Measurements from ENCODE around the gene AZU1. TPM values are rescaled to one million over a fixed set of nuclear protein-coding genes. Genes with fewer than 3 reads are reported as not detected.

AZU1 gene
- total RNA-seq, 1 donor from 2014 or later = 0.21 TPM

GRCh38 chr19:796692-797527 is 30.7 kb upstream of the AZU1 start, which contains the start of gene PTBP1:
PTBP1 (plus strand) TSS chr19:797452; CDS start chr19:797498, 46 bp downstream.
- TF ChIP-seq, protein P1, sequence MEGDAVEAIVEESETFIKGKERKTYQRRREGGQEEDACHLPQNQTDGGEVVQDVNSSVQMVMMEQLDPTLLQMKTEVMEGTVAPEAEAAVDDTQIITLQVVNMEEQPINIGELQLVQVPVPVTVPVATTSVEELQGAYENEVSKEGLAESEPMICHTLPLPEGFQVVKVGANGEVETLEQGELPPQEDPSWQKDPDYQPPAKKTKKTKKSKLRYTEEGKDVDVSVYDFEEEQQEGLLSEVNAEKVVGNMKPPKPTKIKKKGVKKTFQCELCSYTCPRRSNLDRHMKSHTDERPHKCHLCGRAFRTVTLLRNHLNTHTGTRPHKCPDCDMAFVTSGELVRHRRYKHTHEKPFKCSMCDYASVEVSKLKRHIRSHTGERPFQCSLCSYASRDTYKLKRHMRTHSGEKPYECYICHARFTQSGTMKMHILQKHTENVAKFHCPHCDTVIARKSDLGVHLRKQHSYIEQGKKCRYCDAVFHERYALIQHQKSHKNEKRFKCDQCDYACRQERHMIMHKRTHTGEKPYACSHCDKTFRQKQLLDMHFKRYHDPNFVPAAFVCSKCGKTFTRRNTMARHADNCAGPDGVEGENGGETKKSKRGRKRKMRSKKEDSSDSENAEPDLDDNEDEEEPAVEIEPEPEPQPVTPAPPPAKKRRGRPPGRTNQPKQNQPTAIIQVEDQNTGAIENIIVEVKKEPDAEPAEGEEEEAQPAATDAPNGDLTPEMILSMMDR (IDR thresholded peaks at IDR 0.05; ENCODE audit: unreplicated experiment) = peak; percentile 39
- Mint-ChIP-seq H3K4me3 (ENCODE audit: unreplicated experiment) (peak within 1 kb of the TSS; percentile 97), H3K36me3 (ENCODE audit: low read depth, unreplicated experiment) (peaks cover 21% of the 10 kb centered on the region), H3K27me3 (ENCODE audit: unreplicated experiment) (peaks cover 15% of the 10 kb centered on the region), H3K9me3 (ENCODE audit: unreplicated experiment) (no peaks in the 10 kb centered on the region), H3K27ac (ENCODE audit: unreplicated experiment) (peak within 1 kb of the TSS; percentile 98), H3K4me1 (ENCODE audit: unreplicated experiment) (peaks cover 26% of the 10 kb centered on the region)
- DNase-seq (ENCODE audit: low spot score) = peak; percentile 99

DNA sequence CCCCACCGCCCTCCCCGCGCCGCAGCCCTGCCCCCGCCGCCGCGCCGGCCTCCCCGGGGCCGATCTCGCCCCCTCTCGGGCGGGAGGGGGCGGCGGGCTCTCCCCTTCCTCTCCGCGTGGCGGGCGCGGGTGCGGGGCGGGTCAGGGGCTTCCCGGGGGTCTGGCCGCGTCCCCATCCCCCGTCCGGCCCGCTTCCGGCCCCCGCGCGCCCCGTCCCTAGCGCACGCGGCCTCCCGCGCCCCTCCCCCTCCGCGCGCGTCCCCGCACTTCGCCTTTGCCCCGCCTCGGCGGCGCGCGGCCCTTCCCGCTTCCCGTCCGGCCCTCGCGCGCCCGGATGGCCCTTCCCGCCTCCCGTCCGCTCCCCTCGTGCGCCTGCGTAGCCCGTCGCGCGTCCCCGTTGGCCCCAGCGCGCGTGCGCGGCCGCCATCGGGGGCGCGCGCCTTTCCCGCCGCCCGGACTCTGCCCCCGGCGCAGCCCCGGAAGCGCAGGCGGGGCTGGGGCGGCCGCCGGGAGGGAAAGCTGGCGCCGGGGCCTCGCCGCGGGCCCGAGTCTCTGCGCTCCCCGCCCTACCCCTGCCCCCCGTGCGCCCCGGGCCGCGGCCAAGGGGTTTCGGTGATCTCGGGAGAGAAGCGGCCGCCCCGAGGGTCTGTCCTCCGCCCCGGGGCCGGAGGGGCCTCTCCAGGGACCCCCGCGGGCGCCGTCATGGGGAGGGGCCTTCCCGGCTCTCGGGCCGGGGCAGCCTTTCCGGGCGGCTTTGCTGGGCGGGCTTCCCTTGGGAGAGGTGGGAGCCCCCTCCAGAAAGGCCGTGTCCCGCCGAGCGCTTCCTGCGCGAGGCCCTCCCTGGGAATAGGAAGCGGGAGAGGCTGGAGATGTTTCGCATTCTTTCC is 29.9 kb upstream of the AZU1 start:
- Mint-ChIP-seq H3K27me3 (ENCODE audit: unreplicated experiment) (peaks cover 21% of the 10 kb centered on the region), H3K4me3 (ENCODE audit: unreplicated experiment) (peak overlapping the region; percentile 97), H3K27ac (ENCODE audit: unreplicated experiment) (peak overlapping the region; percentile 98)

GRCh38 chr19:798415-799075 is 29.1 kb upstream of the AZU1 start:
- no peak for DNase-seq (ENCODE audit: low spot score)
- Mint-ChIP-seq H3K9me3 (ENCODE audit: unreplicated experiment) (no peaks in the 10 kb centered on the region), H3K27me3 (ENCODE audit: unreplicated experiment) (peaks cover 28% of the 10 kb centered on the region), H3K36me3 (ENCODE audit: low read depth, unreplicated experiment) (peaks cover 26% of the 10 kb centered on the region), H3K4me1 (ENCODE audit: unreplicated experiment) (peaks cover 32% of the 10 kb centered on the region), H3K27ac (ENCODE audit: unreplicated experiment) (peak overlapping the region; percentile 98), H3K4me3 (ENCODE audit: unreplicated experiment) (peak overlapping the region; percentile 98)
- TF ChIP-seq, protein P1 (IDR thresholded peaks at IDR 0.05; ENCODE audit: unreplicated experiment) = no peak

More for the DNA sequence above, 29.9 kb upstream of the AZU1 start:
- Mint-ChIP-seq H3K9me3 (ENCODE audit: unreplicated experiment) (no peaks in the 10 kb centered on the region), H3K4me1 (ENCODE audit: unreplicated experiment) (peaks cover 31% of the 10 kb centered on the region), H3K36me3 (ENCODE audit: low read depth, unreplicated experiment) (peaks cover 26% of the 10 kb centered on the region)
- DNase-seq (ENCODE audit: low spot score) = peak; percentile 88
- TF ChIP-seq, protein P1 (IDR thresholded peaks at IDR 0.05; ENCODE audit: unreplicated experiment) = no peak

DNA sequence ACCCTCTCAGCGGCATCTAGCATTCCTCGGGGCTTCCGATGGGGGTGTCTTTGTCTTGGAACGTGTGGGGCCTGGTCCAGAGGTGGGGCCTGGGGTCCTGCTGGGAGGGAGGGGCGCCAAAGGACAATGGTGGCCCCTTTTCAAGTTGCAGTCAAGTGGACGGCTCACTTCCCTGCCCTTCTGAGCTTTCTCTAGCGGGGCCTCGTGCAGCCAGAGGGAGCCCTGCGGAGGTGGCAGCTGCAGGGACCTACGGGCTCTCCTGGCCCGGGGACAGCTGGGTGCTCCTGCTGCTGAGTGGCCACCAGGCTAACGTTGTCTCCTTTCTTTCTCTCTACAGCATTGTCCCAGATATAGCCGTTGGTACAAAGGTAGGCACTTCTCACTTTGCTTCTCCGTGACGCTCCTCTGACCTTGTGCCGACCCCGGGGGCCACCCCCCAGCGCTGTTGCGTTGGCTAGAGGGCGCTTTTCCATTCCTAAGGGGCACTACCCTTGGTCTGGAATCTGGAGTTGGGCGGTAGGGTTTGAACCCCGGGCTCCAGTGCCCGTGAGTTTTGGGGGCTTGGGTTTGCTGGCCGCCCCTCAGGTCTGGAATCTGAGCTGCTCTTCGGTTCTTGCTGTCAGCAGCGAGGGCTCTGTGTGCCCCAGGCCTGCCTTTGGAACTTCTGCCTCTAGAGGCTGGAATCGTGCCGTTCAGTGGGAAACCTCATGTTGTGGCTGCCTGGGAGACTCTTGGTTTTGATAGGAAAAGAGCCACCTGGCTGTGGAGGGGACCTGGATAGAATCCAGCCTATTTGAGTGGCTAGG is 28.4 kb upstream of the AZU1 start:
- TF ChIP-seq, protein P1 (IDR thresholded peaks at IDR 0.05; ENCODE audit: unreplicated experiment) = no peak
- Mint-ChIP-seq H3K4me3 (ENCODE audit: unreplicated experiment) (peak overlapping the region; percentile 98), H3K27me3 (ENCODE audit: unreplicated experiment) (peaks cover 32% of the 10 kb centered on the region), H3K9me3 (ENCODE audit: unreplicated experiment) (no peaks in the 10 kb centered on the region), H3K36me3 (ENCODE audit: low read depth, unreplicated experiment) (peaks cover 26% of the 10 kb centered on the region), H3K27ac (ENCODE audit: unreplicated experiment) (peak overlapping the region; percentile 87), H3K4me1 (ENCODE audit: unreplicated experiment) (peaks cover 32% of the 10 kb centered on the region)
- no peak for DNase-seq (ENCODE audit: low spot score)

All from endothelial cell (in vitro differentiated cells).